GM18519 (cell line): ENCODE measurements around the gene RSPO3.
"Not testable (repeated sequence)": the region's sequence is repeated elsewhere in the genome, so short reads cannot be mapped to it uniquely, and the experiment has no call there.

Experiments used
- ATAC-seq: cut with Tn5 transposase; IDR thresholded peaks from one replicate; pipeline ENCODE4 v1.9.1; 2021; ENCODE audit warnings: mild to moderate bottlenecking, moderate library complexity; ENCODE audit not compliant: unreplicated experiment, low FRiP score

Gene RSPO3

GRCh38 chr6:127118298-127119101 is at the start of gene RSPO3:
RSPO3 (plus strand) TSS chr6:127118671; CDS start chr6:127119193, 522 bp downstream.
- no peak for ATAC-seq

GRCh38 chr6:127069659-127070279 is 48.7 kb upstream of the RSPO3 start:
- ATAC-seq: peak; percentile 70

- ATAC-seq: no peak
These were observed 45.2 kb upstream of the RSPO3 start for GRCh38 chr6:127073222-127073621.

- no peak for ATAC-seq
These were observed 42.0 kb upstream of the RSPO3 start for GRCh38 chr6:127076466-127076865.

- ATAC-seq: no peak
These were observed 40.6 kb upstream of the RSPO3 start for GRCh38 chr6:127077886-127078285.

- no peak for ATAC-seq
These were observed 39.8 kb upstream of the RSPO3 start for GRCh38 chr6:127078669-127079068.

- no peak for ATAC-seq
These were observed 38.8 kb upstream of the RSPO3 start for GRCh38 chr6:127079681-127080080.

- no peak for ATAC-seq
These were observed 38.4 kb upstream of the RSPO3 start for GRCh38 chr6:127080081-127080480.

GRCh38 chr6:127083231-127083962 is 35.1 kb upstream of the RSPO3 start:
- no peak for ATAC-seq

- ATAC-seq: no peak
These were observed 34.5 kb upstream of the RSPO3 start for GRCh38 chr6:127083963-127084310.

GRCh38 chr6:127085181-127085580 is 33.3 kb upstream of the RSPO3 start:
- ATAC-seq: no peak

- no peak for ATAC-seq
These were observed 28.4 kb upstream of the RSPO3 start for GRCh38 chr6:127090051-127090450.

GRCh38 chr6:127092466-127092865 is 26.0 kb upstream of the RSPO3 start:
- ATAC-seq: no peak

- ATAC-seq: no peak
These were observed 23.7 kb upstream of the RSPO3 start for GRCh38 chr6:127094791-127095190.

GRCh38 chr6:127096167-127096566 is 22.3 kb upstream of the RSPO3 start:
- ATAC-seq: no peak

- ATAC-seq: not testable (repeated sequence)
These were observed 21.0 kb upstream of the RSPO3 start for GRCh38 chr6:127097442-127097841.

GRCh38 chr6:127100510-127101140 is 17.8 kb upstream of the RSPO3 start:
- ATAC-seq: no peak

GRCh38 chr6:127102299-127102698 is 16.2 kb upstream of the RSPO3 start:
- no peak for ATAC-seq

- ATAC-seq: no peak
These were observed 15.6 kb upstream of the RSPO3 start for GRCh38 chr6:127102859-127103258.

GRCh38 chr6:127103482-127103881 is 15.0 kb upstream of the RSPO3 start:
- ATAC-seq: no peak

- ATAC-seq: no peak
These were observed 10.6 kb upstream of the RSPO3 start for GRCh38 chr6:127107916-127108315.
